Glomerular visceral epithelial cell (primary cell): ENCODE results near the gene ZFYVE27.
A peak's percentile ranks its signal among the peaks of the same experiment; 100 is the strongest.

ENCODE experiments used
- DNase-seq: peaks from one replicate; pipeline ENCODE4 v3.0.0-alpha.2; 2016; ENCODE audit errors: extremely low spot score

ZFYVE27 gene

GRCh38 chr10:97789770-97790397, 53.0 kb downstream of the ZFYVE27 start:
- DNase-seq, result no peak

GRCh38 chr10:97791824-97792721, 55.1 kb downstream of the ZFYVE27 start:
- peak; percentile 65 for DNase-seq

GRCh38 chr10:97795886-97796285, 59.0 kb downstream of the ZFYVE27 start:
- no peak for DNase-seq

GRCh38 chr10:97796651-97797050, 59.7 kb downstream of the ZFYVE27 start:
- DNase-seq, result no peak

- DNase-seq, result no peak
These were observed 62.2 kb downstream of the ZFYVE27 start for GRCh38 chr10:97798958-97799610.

- DNase-seq, result no peak
These were observed 63.5 kb downstream of the ZFYVE27 start for GRCh38 chr10:97800474-97800873.

- no peak for DNase-seq
These were observed 64.5 kb downstream of the ZFYVE27 start for GRCh38 chr10:97801422-97801821.

GRCh38 chr10:97805096-97805884, 68.4 kb downstream of the ZFYVE27 start:
- no peak for DNase-seq

- DNase-seq, result no peak
These were observed 69.0 kb downstream of the ZFYVE27 start for GRCh38 chr10:97805949-97806348.

GRCh38 chr10:97810446-97810845, 73.5 kb downstream of the ZFYVE27 start:
- DNase-seq, result peak; percentile 71
